Adrenal gland (tissue), 12 donors: ENCODE results near the gene TXNRD2. TPM values are rescaled to one million over a fixed set of nuclear protein-coding genes. Genes with fewer than 3 reads are reported as not detected.

Experiments
- DNase-seq, 7 donors: peaks; one replicate each; pipeline ENCODE4 v3.0.0-alpha.2; 2019 to 2020
- H3K27ac ChIP-seq, 5 donors: fragments of 200-600 bp; sonication (generic) in 4 of 5; 1 replicate in 3 of 5; 2 replicates in 2 of 5; pipeline versions ENCODE4 v1.5.1 to v1.8.0; 2016 to 2020; ENCODE audit warnings: mild to moderate bottlenecking in 1 of 5
- H3K27me3 ChIP-seq: fragments of 200-600 bp; 2 replicates; pipeline ENCODE4 v1.8.0; 2021
- H3K36me3 ChIP-seq, 2 donors: fragments of 200-600 bp; replicated peaks in 1 of 2; 1 replicate in 1 of 2; 2 replicates in 1 of 2; pipeline versions ENCODE4 v1.5.1 to v1.8.0; 2018 to 2022
- H3K4me1 ChIP-seq, 2 donors: fragments of 200-600 bp; replicated peaks in 1 of 2; 1 replicate in 1 of 2; 2 replicates in 1 of 2; pipeline versions ENCODE4 v1.5.1 to v1.8.0; 2018 to 2021
- H3K4me3 ChIP-seq, 4 donors: fragments of 200-600 bp; sonication (generic) in 3 of 4; one replicate each; pipeline ENCODE4 v1.5.1; 2016 to 2018
- H3K9me3 ChIP-seq, 3 donors: fragments of 200-600 bp; sonication (generic) in 1 of 3; replicated peaks in 1 of 3; 1 replicate in 2 of 3; 2 replicates in 1 of 3; pipeline versions ENCODE4 v1.5.1 to v1.8.0; 2016 to 2021
- POLR2A ChIP-seq, 2 donors: fragments of 450-650 bp; IDR thresholded peaks; one replicate each; pipeline ENCODE4 v1.6.1; 2017; ENCODE audit warnings: antibody characterized with exemption in 2 of 2, mild to moderate bottlenecking in 2 of 2, moderate library complexity in 1 of 2
- WGBS, 4 donors: extraction: QIAGEN DNeasy Blood & Tissue Kit in 2 of 4; methylation state at CpG; one replicate each; pipeline versions ENCODE4 v1.1.5 to v1.1.7; 2013 to 2017; 5-methylcytosine and 5-hydroxymethylcytosine counted together
- intact Hi-C, 2 donors: fragments of 100-400 bp; cut with DNase I; formaldehyde crosslinking; loops; one replicate each; pipeline versions ENCODE4 v1.14.1 to v1.15.0; 2022 to 2023
- polyA plus RNA-seq, 3 donors: library from polyadenylated mRNA; stranded (reverse); fragments of 200-250 nt in 2 of 3; fragments of 350-450 nt in 1 of 3; fragmentation: Illumina TruSeq in 1 of 3; extraction: RNeasy Lipid Tissue Mini Kit (QIAGEN cat#74804) in 1 of 3; gene quantifications; one replicate each; pipeline ENCODE4 v1.2.3, GENCODE V29; 2013 to 2014
- total RNA-seq, 9 donors: library from RNA; depleted of rRNA in 4 of 9; stranded (reverse); fragments of >200 nt in 4 of 9; fragments of 120-200 nt in 1 of 9; fragmentation: NEBNext Ultra II Directional in 1 of 9; extraction: Animal tissue kit (Norgen Biotek cat#: 25700) in 1 of 9; gene quantifications; one replicate each; pipeline versions ENCODE4 v1.1.0 to v1.2.4, GENCODE V29; 2013 to 2023
- TF ChIP-seq, protein P1 (sequence below), 6 experiments: fragments of 450-650 bp in 4 of 6; fragments of 200-600 bp in 2 of 6; sonication (generic) in 1 of 6; IDR thresholded peaks; 1 replicate in 5 of 6; 2 replicates in 1 of 6; pipeline versions ENCODE4 v1.5.1 to v1.8.0; 2016 to 2021; ENCODE audit warnings: antibody characterized with exemption in 6 of 6, mild to moderate bottlenecking in 2 of 6, moderate library complexity in 1 of 6
- donor health status: healthy with polysubstance abuse.
- donor health status: Bipolar disorder and iron deficiency.
- donor health status: DM: yes; HTN: yes; CAD: no.
- donor health status: DM: no; HTN: no; CAD: no.
- donor health status: DM: no; HTN: no; CAD: no.
- donor health status: DM: yes; HTN: yes; CAD: no.

The TXNRD2 gene
- total and polyA plus RNA-seq, 12 donors: 39.6 to 171 (median 59.5) TPM

DNA sequence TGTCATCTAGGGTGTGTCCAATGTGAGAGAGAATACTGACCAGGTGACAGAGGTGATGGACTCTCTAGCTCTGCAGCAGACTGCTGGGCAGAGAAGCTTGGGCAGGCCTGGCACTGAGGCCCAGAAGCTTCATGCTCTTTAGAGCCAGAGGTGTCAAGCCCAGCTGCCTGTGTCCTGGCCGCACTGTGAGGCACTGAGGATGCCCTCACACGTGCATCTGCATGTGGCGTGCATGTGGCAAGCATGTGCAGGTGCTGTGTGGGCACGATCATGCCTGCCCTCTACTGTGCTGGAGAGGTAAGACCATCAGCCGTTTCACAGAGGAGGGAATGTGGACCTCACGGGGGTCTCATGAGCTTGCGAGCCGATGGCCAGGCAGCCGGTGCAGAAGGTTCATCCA is 15.8 kb upstream of the TXNRD2 start:
- Histone ChIP-seq H3K9me3 (no peaks in the 10 kb centered on the region), H3K4me3 (no peak overlapping the region), H3K4me1 (peaks cover 24 to 38% of the 10 kb centered on the region in 2 donors), H3K36me3 (no peaks in the 10 kb centered on the region), H3K27ac (no peak overlapping the region), H3K27me3 (no peaks in the 10 kb centered on the region)
- peak in 1 of 7 donors; percentile 31 for DNase-seq
- TF ChIP-seq, protein P1, sequence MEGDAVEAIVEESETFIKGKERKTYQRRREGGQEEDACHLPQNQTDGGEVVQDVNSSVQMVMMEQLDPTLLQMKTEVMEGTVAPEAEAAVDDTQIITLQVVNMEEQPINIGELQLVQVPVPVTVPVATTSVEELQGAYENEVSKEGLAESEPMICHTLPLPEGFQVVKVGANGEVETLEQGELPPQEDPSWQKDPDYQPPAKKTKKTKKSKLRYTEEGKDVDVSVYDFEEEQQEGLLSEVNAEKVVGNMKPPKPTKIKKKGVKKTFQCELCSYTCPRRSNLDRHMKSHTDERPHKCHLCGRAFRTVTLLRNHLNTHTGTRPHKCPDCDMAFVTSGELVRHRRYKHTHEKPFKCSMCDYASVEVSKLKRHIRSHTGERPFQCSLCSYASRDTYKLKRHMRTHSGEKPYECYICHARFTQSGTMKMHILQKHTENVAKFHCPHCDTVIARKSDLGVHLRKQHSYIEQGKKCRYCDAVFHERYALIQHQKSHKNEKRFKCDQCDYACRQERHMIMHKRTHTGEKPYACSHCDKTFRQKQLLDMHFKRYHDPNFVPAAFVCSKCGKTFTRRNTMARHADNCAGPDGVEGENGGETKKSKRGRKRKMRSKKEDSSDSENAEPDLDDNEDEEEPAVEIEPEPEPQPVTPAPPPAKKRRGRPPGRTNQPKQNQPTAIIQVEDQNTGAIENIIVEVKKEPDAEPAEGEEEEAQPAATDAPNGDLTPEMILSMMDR (IDR thresholded peaks at IDR 0.05): no peak
- no peak for TF ChIP-seq POLR2A (IDR thresholded peaks at IDR 0.05)
- 92 to 94% (median 92%) methylated on average over 8 to 9 of the region's 9 CpGs for WGBS, 4 donors
- intact Hi-C loops: no loop called here

DNA sequence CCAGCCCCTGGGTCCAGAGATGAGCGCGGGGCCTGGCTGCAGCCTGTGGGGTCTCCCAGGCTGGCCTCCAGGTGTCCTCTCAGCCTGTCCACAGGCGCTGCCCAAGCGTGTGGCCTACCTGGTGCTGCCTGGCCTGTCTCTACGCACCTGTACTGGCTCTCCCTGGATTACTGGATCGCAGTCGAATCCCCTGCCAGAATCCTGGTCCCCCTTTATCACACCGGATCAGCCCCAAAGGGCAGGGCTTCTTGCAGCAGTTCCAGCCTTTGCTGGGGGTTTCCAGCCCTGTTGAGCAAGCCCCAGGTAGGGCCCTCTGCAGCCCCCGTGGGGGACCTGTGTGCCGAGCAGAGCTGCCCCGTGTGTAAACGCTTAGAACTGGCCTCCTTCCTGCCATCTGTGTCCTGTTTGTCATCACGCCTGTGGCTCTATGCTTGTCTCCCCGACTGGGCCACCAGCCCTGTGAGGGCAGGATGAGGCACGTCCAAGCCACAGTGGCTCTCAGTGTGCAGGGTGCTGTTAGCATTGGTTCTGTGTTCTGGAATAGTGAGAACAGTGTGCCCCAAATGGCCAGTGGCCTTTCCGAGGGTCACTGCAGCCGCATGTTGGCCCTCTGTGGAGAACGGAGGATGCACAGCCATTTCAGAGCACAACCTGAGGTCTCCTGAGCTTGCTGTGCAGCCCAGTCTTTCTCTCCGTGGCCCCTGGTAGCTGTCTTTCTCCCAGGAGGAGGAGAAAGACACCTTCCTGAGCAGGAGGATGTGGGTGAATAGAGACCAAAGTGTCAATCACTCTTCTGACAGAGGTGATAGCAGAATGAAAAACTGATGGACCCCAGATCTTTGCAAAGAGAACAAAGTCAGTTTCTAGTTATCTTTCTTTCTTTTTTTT is 13.9 kb upstream of the TXNRD2 start:
- no peaks in the 10 kb centered on the region for H3K27me3 ChIP-seq
- intact Hi-C loops: no loop called here
- H3K4me1 ChIP-seq: peaks cover 33 to 40% of the 10 kb centered on the region in 2 donors
- TF ChIP-seq, protein P1 (IDR thresholded peaks at IDR 0.05): no peak
- no peak for TF ChIP-seq POLR2A (IDR thresholded peaks at IDR 0.05)
- DNase-seq: peak in 2 of 7 donors; percentile 23 to 24
- H3K9me3 ChIP-seq: no peaks in the 10 kb centered on the region
- no peak overlapping the region for H3K27ac ChIP-seq
- no peak overlapping the region for H3K4me3 ChIP-seq
- whole genome bisulfite sequencing, 4 donors: 70 to 88% (median 74%) methylated on average over 7 to 19 of the region's 19 CpGs
- H3K36me3 ChIP-seq: no peaks in the 10 kb centered on the region

- peak overlapping the region; percentile 67 to 84 (median 82) for H3K27ac ChIP-seq
- peaks cover 45 to 57% of the 10 kb centered on the region in 2 donors for H3K4me1 ChIP-seq
- H3K27me3 ChIP-seq: no peaks in the 10 kb centered on the region
- peak overlapping the region in 2 of 4 donors; percentile 20 to 35 for H3K4me3 ChIP-seq
- no peaks in the 10 kb centered on the region for H3K9me3 ChIP-seq
- 42 to 57% (median 49%) methylated on average over 13 of the region's 13 CpGs for WGBS, 4 donors
- peak; percentile 46 to 87 (median 78) for DNase-seq
- intact Hi-C loops: no loop called here
- H3K36me3 ChIP-seq: no peaks in the 10 kb centered on the region
- TF ChIP-seq, protein P1 (IDR thresholded peaks at IDR 0.05): no peak
- peak in 1 of 2 donors; percentile 80 for TF ChIP-seq POLR2A (IDR thresholded peaks at IDR 0.05)
These were observed 9.7 kb upstream of the TXNRD2 start for GRCh38 chr22:19951346-19951745.

- peak in 2 of 7 donors; percentile 26 to 35 for DNase-seq
- WGBS, 4 donors: 71 to 74% (median 72%) methylated on average over 8 to 9 of the region's 9 CpGs
- H3K27ac ChIP-seq: peak overlapping the region in 3 of 5 donors; percentile 36 to 98 (median 95)
- no peaks in the 10 kb centered on the region for H3K9me3 ChIP-seq
- H3K36me3 ChIP-seq: no peaks in the 10 kb centered on the region
- TF ChIP-seq, protein P1 (IDR thresholded peaks at IDR 0.05): peak in 1 of 6 experiments; percentile 25
- no peak for TF ChIP-seq POLR2A (IDR thresholded peaks at IDR 0.05)
- no peaks in the 10 kb centered on the region for H3K27me3 ChIP-seq
- no peak overlapping the region for H3K4me3 ChIP-seq
- peaks cover 56 to 73% of the 10 kb centered on the region in 2 donors for H3K4me1 ChIP-seq
- intact Hi-C loops: no loop called here
These were observed 6.6 kb upstream of the TXNRD2 start for GRCh38 chr22:19948057-19948760.
